NCI-H1694 (cell line): ENCODE measurements around the gene LPAR1.

Experiments used
- DNase-seq: peaks from one replicate; lab custom pipeline; 2025; lab: John Stamatoyannopoulos, UW

The LPAR1 gene

GRCh38 chr9:110999379-110999778, 38.9 kb downstream of the LPAR1 start:
- no peak for DNase-seq

DNA sequence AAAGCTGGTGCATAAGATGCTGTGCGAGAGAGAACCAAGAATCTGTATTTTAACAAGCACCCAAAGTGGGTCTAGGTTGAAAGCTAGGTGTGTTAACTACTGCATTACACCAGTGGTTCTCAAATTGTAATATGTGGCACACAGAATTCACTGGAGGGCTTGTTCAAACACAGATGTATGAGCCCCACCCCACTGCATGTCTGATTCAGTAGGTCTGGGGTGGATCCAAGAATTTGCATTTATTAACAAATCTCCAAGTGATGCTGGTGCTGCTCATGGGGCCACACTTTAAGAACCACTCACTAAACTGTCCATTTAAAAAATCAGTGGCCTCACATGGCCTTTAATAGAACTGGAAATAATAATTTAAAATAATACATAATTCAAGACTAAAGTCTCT, 40.4 kb downstream of the LPAR1 start:
- DNase-seq, result no peak

GRCh38 chr9:110996436-110997220, 41.6 kb downstream of the LPAR1 start:
- DNase-seq, result no peak

- DNase-seq, result no peak
Measured at GRCh38 chr9:110995420-110996340, 42.6 kb downstream of the LPAR1 start.

GRCh38 chr9:110994771-110995241, 43.5 kb downstream of the LPAR1 start:
- no peak for DNase-seq

- no peak for DNase-seq
Measured at GRCh38 chr9:110990481-110990880, 47.8 kb downstream of the LPAR1 start.

- DNase-seq, result no peak
Measured at GRCh38 chr9:110986529-110986928, 51.7 kb downstream of the LPAR1 start.

DNA sequence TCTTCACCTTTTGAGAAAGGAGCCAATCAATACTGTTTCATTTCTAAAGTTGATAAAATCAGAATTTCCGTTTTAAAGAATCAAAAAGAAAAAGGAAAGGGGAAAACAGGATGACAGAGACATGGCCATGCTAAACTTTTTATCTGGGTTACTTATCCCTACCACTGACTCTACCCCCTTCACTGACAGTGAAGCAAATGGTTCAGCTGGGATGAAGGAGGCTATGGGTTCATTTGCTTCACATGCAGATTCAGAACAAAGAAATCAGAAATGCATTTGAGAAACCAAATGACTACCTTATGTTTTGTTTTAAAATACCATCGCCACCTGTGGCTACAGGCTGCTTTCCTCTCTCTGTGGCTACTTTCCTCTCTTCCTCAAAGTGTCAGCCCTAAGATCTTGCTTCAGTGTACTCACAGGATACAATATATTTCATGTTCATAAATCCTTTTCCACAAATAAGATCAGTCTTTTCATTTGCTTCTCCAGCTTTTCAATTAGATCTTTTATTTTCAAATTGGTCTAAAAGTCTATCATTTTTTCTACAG, 53.3 kb downstream of the LPAR1 start:
- no peak for DNase-seq

DNA sequence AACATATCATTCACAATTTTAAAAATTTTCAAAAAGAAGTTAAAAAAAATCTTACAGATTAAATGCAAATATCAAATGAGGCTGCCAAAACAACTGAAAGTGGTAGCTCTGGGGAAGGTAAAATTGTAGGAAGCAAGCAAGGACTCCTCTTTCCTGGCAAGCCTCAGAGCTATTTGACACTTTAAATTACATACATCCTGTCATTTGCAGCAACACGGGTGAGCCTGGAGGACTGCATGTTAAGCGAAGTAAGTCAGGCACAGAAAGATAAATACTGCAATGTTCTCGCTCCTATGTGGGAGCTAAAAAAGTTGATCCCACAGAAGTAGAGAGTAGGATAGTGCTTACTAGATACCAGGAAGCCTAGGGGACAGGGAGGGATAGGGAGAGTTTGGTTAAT, 58.0 kb downstream of the LPAR1 start:
- no peak for DNase-seq

DNA sequence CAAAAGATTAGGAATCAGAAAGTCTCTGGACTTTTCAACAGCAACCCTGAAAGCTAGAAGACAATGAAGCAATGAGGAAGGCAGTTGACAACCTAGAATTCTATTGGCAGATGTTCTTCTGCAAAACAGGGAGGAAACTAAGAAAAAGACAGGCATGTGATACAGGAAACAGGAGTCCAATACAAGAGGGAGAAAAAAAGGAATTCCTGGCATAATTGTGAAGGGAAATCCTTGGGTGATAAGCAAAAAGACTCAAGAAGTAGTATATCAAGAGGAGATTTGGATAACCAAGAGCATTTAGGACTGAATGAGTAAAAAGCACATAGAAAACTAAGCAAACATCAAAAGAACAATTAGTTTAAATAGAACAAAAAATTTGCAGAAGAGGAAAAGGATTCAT, 58.6 kb downstream of the LPAR1 start:
- DNase-seq, result no peak

GRCh38 chr9:110978516-110978915, 59.8 kb downstream of the LPAR1 start:
- DNase-seq, result no peak

GRCh38 chr9:110977259-110977709, 61.0 kb downstream of the LPAR1 start:
- no peak for DNase-seq

GRCh38 chr9:110975969-110976368, 62.3 kb downstream of the LPAR1 start:
- no peak for DNase-seq

- DNase-seq, result no peak
Measured at GRCh38 chr9:110975278-110975677, 63.0 kb downstream of the LPAR1 start.

GRCh38 chr9:110971705-110972104, 66.6 kb downstream of the LPAR1 start:
- DNase-seq, result no peak

- DNase-seq, result no peak
Measured at GRCh38 chr9:110971234-110971633, 67.0 kb downstream of the LPAR1 start.

DNA sequence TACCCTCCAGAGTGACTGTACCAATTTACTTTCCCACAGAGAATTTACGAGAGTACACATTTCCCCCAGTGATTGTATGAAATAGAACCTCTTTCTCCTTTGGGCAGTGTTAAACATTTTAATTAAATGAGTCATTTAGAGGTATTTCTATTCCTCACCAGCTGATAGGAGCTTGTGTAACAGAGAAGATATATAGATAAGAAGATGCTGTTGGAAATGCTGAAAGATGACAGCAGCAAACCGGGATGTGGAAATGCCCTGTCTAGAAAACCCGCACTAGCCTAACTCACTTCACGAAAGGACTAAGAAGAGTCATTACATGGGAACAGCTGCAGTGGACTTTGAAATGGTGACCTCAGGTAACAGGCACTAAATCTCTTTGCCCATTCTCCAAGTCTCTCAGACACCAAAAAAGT, 68.3 kb downstream of the LPAR1 start:
- DNase-seq, result no peak

DNA sequence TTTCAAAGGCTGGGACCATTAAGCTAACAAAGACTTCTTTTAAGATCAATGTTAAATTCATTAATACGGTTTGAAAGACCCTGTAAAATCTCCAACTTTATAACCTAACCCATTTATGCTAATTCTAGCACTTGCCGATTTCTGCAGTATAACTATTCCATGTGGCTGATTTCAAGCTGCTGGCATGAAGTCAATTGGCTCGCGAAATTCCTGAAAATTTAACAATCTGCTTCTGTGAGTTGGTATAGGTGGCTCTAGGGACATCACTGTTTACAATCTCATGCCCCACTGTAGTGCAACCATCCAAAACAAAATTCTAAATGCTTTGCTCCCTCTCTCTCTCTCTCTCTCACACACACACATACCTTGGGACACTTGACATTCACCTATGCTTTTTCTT, 70.2 kb downstream of the LPAR1 start:
- DNase-seq, result no peak

DNA sequence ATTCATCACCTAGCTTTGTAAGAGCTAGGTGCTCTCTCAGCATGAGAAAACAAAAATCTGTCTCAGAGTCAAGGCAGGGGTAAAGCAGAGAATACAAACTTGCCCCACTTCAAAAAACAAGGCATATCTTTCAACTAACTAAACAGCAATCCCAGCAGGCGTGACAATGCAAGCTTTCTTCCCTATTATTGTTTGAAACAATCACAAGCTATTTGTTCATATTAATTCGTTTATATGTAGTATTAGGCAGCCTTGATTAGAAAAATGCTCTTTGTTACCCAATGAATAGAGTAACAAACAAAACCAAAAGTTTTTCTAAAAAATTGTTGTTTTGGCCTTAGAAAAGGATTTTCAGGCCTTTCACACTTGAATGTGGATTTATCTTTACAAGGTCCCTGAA, 71.1 kb downstream of the LPAR1 start:
- DNase-seq, result no peak

DNA sequence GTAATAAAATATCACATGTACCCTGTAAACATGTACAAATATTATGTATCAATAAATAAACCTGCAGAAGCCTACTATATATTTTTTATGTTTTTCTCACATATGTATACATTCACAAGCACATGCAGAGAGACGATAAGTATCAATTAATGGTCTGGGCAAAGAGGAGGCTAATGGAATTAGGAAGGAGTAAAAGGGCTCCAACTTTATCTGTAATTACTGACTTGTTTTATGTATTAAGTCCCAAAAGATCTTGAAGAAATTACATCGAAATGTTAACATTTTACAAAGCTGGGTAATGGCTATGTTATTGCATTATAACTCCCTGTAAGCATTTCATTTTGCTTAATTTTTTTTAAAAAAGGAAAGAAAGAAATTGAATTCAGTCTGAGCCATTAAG, 78.0 kb downstream of the LPAR1 start:
- no peak for DNase-seq

GRCh38 chr9:110958847-110959246, 79.4 kb downstream of the LPAR1 start:
- no peak for DNase-seq

DNA sequence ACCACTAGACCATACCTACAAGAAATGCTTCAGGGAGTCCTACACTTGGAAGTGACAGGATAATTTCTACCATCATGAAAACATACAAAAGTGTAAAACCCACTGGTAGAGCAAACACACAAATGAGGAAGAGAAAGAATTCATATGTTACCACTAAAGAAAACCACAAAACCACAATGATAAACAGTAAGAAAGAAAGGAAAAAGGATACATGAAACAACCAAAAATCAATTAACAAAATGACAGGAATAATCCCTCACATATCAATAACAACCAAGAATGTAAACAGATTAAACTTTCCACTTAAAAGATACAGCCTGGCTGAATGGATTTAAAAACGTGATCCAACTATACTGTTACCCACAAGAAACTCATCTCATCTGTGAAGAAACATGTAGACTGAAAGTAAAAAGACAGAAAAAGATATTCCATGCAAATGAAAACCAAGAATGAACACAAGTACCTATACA, 83.4 kb downstream of the LPAR1 start:
- DNase-seq, result no peak

DNA sequence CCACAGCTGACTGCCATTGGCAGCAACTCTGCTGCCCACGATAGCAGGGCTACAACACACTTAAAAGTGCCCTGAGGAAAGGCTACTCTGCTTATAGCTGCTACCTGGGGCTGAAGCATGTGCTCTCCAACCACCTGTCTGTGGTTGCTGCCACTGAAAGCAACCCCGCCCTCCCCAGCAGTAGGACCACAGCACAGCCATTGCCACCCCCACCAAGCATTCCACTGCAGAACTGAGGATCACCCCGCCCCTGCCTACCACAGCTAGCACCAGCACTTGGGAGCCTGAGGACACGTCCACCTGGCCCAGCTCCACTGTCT, 85.8 kb downstream of the LPAR1 start:
- DNase-seq, result no peak
